HG02970 (cell line): ENCODE data around the gene TMEM30A.

Experiments
- ATAC-seq: cut with Tn5 transposase; IDR thresholded peaks from one replicate; pipeline ENCODE4 v1.9.1; 2021; ENCODE audit warnings: mild to moderate bottlenecking, moderate library complexity, moderate number of reproducible peaks; ENCODE audit not compliant: unreplicated experiment, low FRiP score

The TMEM30A gene

DNA sequence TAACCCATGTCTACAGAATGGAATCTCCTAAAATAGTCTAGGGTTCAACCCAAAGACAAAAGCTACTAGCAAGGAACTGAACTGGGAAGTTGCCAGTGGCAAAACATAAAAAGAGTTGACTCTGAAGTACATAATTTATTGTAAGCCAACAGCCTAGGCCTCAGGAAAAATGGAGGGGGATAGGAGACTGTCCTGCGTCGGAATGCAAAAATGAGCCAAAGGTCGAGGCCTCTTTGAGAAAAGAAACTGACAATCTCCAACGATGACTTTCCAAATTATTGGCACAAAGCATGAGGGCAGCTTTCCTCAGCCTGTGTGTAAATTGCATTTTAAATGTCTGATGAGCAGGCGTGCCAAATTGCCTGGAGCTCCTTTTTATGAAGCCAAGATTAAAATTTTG is 80.9 kb downstream of the TMEM30A start:
- ATAC-seq = no peak
